Measurements from ENCODE around the gene PFKFB4. TPM values are rescaled to one million over a fixed set of nuclear protein-coding genes. Genes with fewer than 3 reads are reported as not detected.
"Not testable (repeated sequence)": the region's sequence is repeated elsewhere in the genome, so short reads cannot be mapped to it uniquely, and the experiment has no call there.

PFKFB4 gene
- total RNA-seq, 1 experiment from 2014 or later: 20.3 TPM

DNA sequence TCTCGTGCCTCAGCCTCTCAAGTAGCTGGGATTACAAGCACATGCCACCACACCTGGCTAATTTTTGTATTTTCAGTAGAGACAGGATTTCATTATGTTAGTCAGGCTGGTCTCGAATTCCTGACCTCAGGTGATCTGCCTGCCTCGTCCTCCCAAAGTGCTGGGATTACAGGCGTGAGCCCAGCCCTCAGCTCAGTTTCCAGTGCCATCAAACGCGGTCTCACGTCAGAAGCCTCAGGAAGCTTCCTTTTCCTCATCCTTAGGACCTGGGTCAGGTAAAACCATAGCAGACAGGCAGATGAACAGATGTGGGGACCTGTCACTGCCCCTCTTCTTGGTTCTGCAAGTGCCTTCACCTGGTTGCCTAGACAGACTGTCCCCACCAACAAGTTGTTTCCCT, 5.0 kb downstream of the PFKFB4 start:
- peaks cover 4 to 30% of the 10 kb centered on the region in 2 experiments; a peak in 3 of 4 replicates for H3K4me1 ChIP-seq (ENCODE audit: control insufficient read depth in 1 of 2, insufficient read depth in 2 of 2, low read length in 2 of 2)
- H3K4me2 ChIP-seq (ENCODE audit: low read length); H3K9ac ChIP-seq (ENCODE audit: low read length); H3K27ac ChIP-seq (ENCODE audit: low read depth, low read length); H3K9me3 ChIP-seq (ENCODE audit: control insufficient read depth in 1 of 2, insufficient read depth in 1 of 2, low read depth in 1 of 2, low read length in 2 of 2); DNase-seq (ENCODE audit: low read depth, low spot score); BruUV-seq (replicated peaks); H2AFZ ChIP-seq (ENCODE audit: low read depth, low read length, poor library complexity, severe bottlenecking); H3K27me3 ChIP-seq (ENCODE audit: insufficient read depth, low read length); H4K20me1 ChIP-seq (ENCODE audit: insufficient read depth); ATAC-seq; H3K4me3 ChIP-seq (replicated peaks in 1 of 2; ENCODE audit: low read depth in 1 of 2, low read length in 2 of 2); H3K9me2 ChIP-seq (ENCODE audit: insufficient read depth): not testable (repeated sequence)
- ChIA-PET POLR2A (interaction anchor here (0.7 kb wide), 1 partner anchor 44 kb away, joined by 3 read pairs; no protein-coding TSS in a partner anchor), CTCF (interaction anchor here (0.7 to 1.4 kb wide), 2 partner anchors 115 to 360 kb away, joined by 4 to 5 read pairs; no protein-coding TSS in a partner anchor), RAD21 (ENCODE audit: low non-redundant PET in 1 of 2, low total read pairs in 2 of 2, uncharacterized antibody in 2 of 2, unreplicated experiment in 2 of 2) (interaction anchor here in 1 of 2 experiments (0.6 kb wide), 1 partner anchor 151 kb away, joined by 4 read pairs; no protein-coding TSS in a partner anchor)
- H3K79me2 ChIP-seq (ENCODE audit: insufficient read depth, low read length): peaks cover 22% of the 10 kb centered on the region; the same call in 1 of the 2 replicates
- H3K36me3 ChIP-seq (ENCODE audit: control insufficient read depth in 1 of 2, insufficient read depth in 2 of 2, low read length in 2 of 2): peaks cover 8 to 13% of the 10 kb centered on the region in 2 experiments; a peak in 3 of 4 replicates
- intact Hi-C loops (cut with micrococcal nuclease): loop anchor here (10.0 kb wide), 1 partner anchor 113 kb away; the partner anchor contains the start of gene CELSR3

DNA sequence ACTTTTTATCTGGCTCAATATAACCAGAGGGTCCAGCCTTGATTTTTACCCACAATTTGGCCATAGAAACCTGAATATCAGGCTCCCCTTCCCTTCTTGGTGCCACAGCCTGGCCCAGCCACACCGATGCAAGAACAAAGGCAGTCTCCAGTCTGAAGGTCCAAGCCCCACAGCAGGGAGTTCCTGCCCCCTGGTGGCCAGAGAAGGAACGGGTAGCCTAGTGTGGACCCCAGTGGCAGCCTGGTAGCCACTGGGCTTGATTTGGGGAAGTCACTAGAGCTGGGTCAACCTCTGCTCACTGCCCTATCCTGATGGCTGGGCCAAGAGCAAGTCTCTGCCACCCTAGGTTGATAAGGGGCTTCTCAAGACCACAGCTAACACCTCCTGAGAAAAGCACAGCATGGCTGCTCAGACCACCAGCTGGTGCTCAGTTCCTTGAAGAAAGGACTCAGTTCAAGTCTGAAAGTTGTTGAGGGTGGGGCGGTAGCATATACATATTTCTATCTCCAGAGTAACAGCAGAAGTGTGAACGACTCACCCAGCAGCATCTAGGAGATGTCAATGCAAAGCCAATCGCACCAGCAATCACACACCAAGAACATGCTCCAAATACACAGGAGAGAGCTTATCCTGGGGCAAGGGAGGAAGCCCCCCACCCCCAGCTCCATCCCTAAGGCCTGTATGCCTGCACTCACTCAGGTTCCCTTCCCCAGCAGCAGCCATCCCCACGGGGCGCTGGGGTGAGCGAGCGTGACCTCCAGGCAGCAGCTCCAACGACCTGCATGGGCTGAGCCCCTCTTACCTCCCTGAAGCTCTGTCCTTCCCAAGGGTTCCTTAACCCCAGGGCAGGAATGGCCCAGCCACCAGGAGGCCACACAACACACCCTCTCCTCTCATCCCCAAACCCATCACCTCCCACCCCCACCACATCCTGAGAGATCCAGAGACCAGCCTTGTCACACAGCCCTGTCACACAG, 7.6 kb downstream of the PFKFB4 start:
- ATAC-seq (peak; percentile 99), DNase-seq (ENCODE audit: low read depth, low spot score) (peak; percentile 54)
- H3K9me3 ChIP-seq (ENCODE audit: control insufficient read depth in 1 of 2, insufficient read depth in 1 of 2, low read depth in 1 of 2, low read length in 2 of 2): no peaks in the 10 kb centered on the region
- 0 out of 2 replicates have a peak, but pooled peaks cover 7% of the 10 kb centered on the region for H3K79me2 ChIP-seq (ENCODE audit: insufficient read depth, low read length)
- ChIA-PET CTCF (interaction anchor here (0.6 to 2.1 kb wide), 14 partner anchors 9 to 275 kb away, joined by 3 to 30 read pairs (median 4); partner anchors contain the start of genes ATRIP, CCDC51, SLC26A6 and TMA7), POLR2A (interaction anchor here (1.3 kb wide), 1 partner anchor 113 kb away, joined by 3 read pairs; no protein-coding TSS in a partner anchor), RAD21 (ENCODE audit: low non-redundant PET in 1 of 2, low total read pairs in 2 of 2, uncharacterized antibody in 2 of 2, unreplicated experiment in 2 of 2) (interaction anchor here (0.8 to 1.7 kb wide), 5 partner anchors 85 to 148 kb away, joined by 3 to 10 read pairs (median 3); no protein-coding TSS in a partner anchor)
- no TSS peak for BruUV-seq (replicated peaks)
- H3K4me3 ChIP-seq (replicated peaks in 1 of 2; ENCODE audit: low read depth in 1 of 2, low read length in 2 of 2): no peak overlapping the region
- TF ChIP-seq TCF7L2 (IDR thresholded peaks at IDR 0.05; ENCODE audit: borderline replicate concordance, extremely low read depth, insufficient read depth, insufficient read length): peak; percentile 43
- no peak for TF ChIP-seq SRF (IDR thresholded peaks at IDR 0.05; ENCODE audit: low read depth)
- no peak for TF ChIP-seq SIN3A (IDR thresholded peaks at IDR 0.05; ENCODE audit: low read depth)
- no peak for TF ChIP-seq JUND (IDR thresholded peaks at IDR 0.05)
- TF ChIP-seq, protein P1, sequence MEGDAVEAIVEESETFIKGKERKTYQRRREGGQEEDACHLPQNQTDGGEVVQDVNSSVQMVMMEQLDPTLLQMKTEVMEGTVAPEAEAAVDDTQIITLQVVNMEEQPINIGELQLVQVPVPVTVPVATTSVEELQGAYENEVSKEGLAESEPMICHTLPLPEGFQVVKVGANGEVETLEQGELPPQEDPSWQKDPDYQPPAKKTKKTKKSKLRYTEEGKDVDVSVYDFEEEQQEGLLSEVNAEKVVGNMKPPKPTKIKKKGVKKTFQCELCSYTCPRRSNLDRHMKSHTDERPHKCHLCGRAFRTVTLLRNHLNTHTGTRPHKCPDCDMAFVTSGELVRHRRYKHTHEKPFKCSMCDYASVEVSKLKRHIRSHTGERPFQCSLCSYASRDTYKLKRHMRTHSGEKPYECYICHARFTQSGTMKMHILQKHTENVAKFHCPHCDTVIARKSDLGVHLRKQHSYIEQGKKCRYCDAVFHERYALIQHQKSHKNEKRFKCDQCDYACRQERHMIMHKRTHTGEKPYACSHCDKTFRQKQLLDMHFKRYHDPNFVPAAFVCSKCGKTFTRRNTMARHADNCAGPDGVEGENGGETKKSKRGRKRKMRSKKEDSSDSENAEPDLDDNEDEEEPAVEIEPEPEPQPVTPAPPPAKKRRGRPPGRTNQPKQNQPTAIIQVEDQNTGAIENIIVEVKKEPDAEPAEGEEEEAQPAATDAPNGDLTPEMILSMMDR (IDR thresholded peaks at IDR 0.05 in 2 of 3, conservative IDR thresholded peaks at IDR 0.05 in 1 of 3; ENCODE audit: borderline replicate concordance in 1 of 3, insufficient read depth in 1 of 3, low read depth in 2 of 3, low read length in 2 of 3): peak in 2 of 3 experiments; percentile 94 to 98; a peak in 4 of 6 replicates
- no peaks in the 10 kb centered on the region for H3K9me2 ChIP-seq (ENCODE audit: insufficient read depth)
- intact Hi-C loops (cut with micrococcal nuclease): loop anchor here (1.0 to 5.0 kb wide), 6 partner anchors 42 to 355 kb away; no protein-coding TSS in a partner anchor
- H3K4me1 ChIP-seq (ENCODE audit: control insufficient read depth in 1 of 2, insufficient read depth in 2 of 2, low read length in 2 of 2): peaks cover 0 to 6% of the 10 kb centered on the region in 2 experiments; a peak in 1 of 4 replicates
- peaks cover 16 to 19% of the 10 kb centered on the region in 2 experiments for H3K36me3 ChIP-seq (ENCODE audit: control insufficient read depth in 1 of 2, insufficient read depth in 2 of 2, low read length in 2 of 2)
- H3K27ac ChIP-seq (ENCODE audit: low read depth, low read length): no peak overlapping the region
- H3K9ac ChIP-seq (ENCODE audit: low read length): no peak overlapping the region
- H2AFZ ChIP-seq (ENCODE audit: low read depth, low read length, poor library complexity, severe bottlenecking): no peak overlapping the region
- H4K20me1 ChIP-seq (ENCODE audit: insufficient read depth): no peaks in the 10 kb centered on the region
- no peak overlapping the region for H3K4me2 ChIP-seq (ENCODE audit: low read length)
- no peaks in the 10 kb centered on the region for H3K27me3 ChIP-seq (ENCODE audit: insufficient read depth, low read length)
